HG03280 (cell line): ENCODE results near the gene DCP1B.

Experiments used
- ATAC-seq: cut with Tn5 transposase; IDR thresholded peaks from one replicate; pipeline ENCODE4 v1.9.1; 2021; ENCODE audit warnings: mild to moderate bottlenecking, moderate library complexity; ENCODE audit not compliant: unreplicated experiment

The DCP1B gene

DNA sequence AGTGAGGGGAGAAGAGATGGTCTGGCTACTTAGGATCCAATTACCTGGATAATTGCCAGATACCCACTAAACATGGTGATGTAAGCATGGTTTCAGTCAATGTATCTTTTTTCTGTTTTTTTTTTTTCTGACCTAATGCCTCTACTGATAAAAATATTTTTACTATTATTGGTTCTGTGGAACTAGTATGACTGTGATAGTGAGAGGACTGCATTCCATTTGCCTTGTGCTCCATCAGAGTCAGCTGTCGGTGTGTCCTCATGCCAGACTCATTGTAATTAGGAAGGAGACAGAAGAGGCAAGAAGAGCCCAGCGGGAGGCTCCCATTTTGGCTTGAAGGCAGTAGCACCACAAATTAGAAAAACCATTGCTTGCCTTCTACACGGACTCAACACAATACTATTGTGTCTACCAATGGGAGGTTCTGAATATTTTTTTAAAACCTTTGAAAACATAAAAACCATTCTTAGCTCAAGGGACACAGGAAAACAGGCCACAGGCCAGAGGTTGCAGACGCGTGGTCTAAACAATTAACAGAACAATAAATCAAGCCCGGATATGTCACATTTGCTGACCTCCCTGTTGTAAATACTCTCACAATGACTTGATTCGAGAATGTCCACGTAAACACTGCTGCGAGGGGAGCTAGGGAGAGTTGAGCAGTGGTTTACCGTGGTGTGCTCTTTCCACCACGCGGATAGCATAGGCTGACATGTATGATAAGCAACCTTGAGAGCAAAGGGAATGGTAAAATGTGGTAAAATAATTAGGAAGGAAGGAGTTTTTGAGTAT is 13.5 kb upstream of the DCP1B start:
- ATAC-seq, result no peak

DNA sequence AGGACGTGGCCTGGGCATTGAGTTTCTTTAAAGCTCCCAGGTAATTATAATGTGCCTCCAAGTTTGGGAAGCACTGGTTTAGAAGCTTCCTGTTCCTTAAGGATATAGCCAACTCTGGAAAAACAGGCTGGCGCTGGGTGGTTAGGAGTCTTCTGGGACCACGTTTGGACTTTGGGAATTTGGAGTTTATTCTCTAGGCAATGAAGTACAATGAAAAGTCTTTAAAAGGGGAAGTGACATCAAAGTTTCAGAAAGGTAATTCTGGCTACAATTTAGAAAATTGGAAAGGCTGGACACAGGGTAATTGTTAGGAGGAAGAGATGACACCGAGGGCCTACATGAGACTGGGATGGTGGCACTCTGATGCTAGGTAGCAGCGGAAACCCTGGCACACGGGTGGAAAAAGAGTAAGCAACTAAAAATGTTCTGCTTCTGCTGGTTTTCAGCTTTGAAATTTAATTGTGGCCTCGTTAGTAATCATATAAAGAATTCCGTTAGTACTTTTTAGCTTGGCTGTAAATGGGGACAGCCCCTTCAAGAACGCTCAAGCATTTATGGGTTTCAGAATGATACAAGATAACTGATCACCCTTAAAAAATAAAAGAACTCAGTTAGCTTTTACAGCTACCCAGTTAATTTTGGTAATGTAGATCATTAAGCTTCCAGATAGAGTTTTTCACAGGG is 12.7 kb upstream of the DCP1B start:
- ATAC-seq, result no peak

DNA sequence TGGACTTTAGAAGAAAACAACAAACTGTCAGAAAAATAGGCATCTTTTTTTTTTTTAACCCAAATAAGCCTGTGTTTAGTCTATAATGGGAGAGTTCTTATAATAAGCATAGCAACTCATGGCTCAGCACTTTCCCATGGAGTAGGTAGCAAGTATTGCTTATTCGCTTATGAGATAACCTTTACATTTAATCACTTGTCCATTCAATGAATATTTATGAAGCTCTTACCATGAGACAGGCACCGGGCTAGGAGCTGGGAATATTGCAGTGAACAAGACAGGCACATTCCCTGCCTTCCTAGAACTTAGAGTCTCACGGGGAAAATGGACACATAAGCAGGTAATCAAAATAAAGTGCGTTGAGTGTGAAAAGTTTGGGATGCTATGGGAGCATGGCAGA is 10.0 kb upstream of the DCP1B start:
- ATAC-seq, result no peak

DNA sequence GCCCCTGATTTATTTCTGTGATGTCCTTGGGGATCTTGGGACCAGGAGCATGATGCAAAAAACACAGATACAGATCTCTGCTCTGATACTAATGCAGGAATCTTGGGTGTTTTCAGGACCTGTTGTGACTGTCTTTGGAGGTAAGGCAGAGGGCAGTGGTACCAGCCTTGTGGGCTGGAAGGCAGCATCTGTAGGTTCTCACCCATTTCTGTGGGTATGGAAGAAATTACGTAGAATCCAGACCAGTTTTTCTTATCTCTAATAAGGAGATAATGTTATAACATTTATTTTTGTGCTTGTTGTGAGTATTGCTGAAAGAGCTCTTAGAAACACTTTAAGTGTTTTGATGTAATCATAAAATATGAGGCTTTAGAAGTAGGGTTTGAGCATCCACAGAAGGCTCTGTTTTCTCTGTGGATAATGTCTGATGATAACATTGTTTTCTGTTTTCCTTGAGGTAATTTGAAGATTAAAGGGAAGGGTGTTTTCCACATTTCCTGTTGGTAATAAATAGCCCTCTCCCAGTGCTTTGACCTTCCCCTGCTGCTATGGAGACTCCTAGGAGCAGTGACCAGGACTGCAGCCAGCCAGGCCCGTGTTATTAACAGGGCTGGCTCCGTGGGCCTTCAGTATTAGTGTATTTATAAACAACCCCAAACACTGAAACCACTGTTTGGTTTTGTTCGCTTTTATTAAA is 9.4 kb upstream of the DCP1B start:
- ATAC-seq, result no peak

DNA sequence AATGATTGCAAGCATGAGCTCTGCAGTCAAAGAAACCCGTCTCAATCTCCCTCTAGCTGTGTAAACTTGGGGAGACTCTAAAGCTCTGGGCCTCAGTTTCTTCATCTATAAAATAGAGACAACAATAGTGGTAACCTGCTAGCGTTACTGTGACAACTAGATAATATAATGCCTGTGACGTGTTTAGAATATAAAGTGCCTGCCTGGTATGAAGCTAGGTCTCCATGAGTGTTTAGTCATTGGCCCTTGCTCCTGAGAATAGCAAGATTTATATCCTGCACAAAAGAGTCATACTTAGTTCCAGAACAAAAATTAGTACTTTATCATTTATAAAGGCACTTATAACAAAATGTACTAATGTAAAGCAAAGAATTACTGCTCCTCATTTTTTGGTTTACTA is 8.8 kb upstream of the DCP1B start:
- ATAC-seq, result no peak

DNA sequence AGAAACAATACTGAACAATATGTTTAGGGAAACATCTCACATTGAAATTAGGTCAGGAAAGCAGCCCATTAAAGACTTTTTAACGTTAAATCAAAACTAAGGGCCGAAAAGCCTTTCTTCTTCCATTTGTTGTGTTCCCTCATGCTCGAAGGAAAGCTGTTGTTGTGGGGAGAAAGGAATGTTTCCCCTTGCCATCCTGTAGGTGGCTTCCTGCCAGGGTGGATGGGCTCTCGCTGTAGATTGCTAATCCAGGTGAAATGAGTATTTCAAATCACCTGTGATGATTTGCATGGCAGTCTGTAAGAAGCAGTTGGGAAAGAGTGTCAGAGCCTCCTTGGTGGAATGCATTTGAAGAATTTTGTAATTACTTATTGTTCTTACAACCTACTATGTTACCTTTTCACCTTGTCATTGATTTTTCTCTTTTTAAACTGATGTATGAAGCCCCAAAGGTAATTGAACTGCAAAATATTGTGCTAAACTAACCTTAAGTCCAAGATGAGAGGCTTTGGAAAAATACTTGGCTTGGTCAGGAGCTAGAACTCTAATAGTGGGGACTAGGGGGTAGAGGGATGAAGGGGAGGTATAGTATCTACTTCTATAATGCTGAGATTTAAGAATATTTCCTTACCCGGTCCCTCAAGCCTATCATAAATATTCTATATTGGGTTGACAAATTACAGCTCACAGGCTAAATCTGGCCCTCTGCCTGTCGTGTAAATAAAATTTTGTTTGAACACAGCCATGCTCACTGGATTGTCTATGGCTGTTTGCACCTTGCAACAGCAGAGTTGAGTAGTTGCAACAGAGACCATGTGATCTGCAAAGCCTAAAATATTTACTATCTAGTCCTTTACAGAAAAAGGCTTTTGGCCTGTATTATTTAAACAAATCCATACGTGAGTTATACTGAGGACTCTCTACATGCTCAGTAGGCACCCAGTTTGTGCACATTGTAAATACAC is 7.7 kb upstream of the DCP1B start:
- no peak for ATAC-seq

DNA sequence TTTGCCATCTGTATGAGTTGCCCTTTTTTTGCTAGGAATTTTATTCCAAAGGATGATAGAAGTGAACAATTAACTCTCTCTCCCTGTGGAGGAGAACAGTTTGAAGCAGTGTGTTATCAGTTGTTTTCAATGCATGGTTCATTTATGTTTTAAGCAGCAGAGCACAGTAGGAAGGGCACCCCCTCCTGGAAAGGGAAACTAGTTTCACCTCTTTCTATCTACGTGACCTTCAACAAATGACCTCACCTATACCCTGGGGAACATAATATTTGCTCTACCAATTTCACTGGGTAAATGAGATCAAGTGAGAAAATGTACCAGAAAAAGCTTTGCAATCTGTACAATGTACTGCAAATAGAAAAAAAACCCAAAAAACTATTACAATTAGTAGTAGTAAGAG is 5.4 kb upstream of the DCP1B start:
- no peak for ATAC-seq

DNA sequence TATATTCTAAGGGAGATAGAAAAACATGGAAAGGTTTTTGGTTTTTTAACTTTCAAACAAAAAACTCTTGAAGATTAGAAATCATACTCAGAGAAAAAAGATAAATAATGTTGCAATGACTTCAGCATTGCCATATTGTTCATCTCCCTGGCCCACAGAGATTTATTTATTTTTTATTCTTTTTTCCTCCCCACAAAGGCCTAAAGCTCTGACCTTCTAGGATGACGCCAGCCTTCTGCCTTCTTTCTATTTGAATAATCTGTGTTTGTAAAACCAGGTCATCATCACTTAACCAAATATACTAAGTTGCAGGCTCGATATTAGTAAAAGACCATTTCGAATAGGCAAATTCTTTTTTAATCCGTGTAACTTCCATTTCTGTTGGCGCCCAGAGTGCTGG is 4.4 kb upstream of the DCP1B start:
- ATAC-seq, result no peak

DNA sequence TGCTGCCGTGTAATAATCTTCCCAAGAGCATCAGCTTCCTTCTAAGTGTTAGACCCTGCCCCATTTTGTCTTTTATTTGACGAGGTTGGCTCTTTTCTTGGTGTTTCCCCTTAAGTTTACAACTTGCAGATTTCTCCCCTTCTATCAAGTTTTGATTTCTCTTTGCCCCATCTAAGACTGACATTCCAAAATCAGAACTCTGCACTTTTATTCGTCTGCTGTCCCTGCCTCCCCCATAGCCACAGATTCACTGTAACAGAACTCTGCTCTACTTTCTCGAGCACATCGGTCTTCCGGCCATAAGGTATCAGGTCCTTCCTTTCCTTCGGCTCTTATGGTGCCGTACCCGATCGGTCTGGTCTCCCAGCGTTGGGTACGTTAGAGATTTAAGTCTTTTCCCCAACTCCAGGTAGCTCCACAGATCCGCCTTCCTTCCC is 563 bp downstream of the DCP1B start:
- peak; percentile 18 for ATAC-seq

DNA sequence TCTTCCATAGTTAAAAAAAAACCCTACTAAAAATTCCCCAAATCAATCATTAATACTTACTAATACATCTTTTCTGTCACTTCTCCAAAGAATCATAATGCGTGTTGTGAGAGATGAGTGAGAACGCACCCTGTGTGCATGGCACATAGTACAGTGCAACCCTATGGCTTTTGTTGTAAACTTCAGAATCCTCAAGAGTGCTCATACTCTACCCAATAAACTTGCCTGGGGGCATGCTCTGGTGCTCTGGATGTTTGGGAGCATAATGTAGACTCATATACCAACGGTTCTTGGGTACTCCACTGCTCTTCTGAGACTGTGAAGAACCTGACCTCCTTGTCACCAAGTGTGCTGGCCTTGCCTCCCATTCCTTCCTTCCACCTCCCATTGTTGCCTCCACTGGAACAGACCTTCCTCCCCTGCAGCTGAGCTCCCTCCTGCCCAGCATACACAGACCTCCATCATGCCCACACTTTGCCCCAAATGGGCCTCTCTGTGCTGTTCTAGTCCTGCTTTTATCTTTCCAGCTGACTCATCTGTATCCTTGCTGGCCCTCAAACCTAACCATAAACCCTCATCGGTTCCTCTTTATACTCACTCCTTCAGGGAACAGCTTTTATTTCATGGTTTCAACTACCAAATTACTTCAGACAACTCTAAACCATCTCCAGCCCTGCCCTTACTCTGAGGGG is 8.9 kb downstream of the DCP1B start:
- ATAC-seq, result no peak

DNA sequence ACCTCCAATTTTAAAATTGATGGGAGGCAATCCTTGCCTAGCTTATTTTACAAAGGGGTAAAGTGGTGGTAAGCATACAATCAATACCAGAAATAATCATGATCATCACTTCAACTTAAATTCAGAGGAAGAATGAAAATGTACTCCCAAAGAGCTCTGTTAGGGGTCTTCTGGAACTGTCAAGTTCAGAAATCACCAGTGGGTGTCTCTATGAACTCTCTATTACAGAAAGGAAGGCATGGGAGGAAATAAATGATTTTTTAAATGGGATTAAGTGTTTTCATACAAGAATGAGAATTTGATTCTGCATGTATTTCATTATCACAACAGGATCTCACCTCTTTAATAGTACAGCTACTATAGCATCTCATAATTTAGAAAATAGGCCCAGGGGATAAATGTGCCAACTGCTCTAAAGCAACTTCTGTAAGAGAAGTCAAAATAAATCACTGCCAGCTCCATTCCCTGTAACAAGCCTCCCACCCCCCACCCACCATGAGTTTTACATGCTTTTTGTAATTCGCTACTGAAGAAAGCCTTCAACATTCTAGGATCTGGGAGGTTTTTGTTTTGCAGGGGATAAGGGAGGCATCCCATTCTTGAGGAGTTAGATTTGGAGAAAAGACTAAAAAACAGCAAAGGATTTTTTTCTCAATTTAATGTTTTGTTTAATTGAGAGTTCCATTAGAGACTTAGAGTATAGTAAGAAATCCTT is 9.7 kb downstream of the DCP1B start:
- ATAC-seq, result no peak

DNA sequence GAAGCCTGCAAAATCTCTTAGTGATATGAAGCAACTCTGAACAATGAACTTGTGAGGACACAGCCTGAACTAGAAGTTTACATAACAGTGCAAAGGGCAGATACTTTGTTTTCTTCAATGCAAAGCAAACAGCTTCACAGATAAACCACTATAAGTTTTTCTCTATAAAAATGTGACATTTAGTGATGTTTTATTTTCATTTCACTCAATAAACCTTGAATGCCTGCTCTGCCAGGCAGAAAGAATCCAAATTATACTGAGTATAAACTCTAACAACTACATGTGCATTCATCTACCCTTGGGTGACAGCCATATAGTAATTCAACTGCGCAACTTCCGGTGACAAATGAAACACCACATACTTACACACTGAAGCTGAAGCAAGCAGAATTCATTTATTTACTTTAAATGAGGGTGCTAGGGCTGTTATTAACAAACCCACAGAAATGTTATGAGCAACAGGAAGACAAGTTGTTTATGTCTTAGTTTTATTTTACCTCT is 10.3 kb downstream of the DCP1B start:
- no peak for ATAC-seq

DNA sequence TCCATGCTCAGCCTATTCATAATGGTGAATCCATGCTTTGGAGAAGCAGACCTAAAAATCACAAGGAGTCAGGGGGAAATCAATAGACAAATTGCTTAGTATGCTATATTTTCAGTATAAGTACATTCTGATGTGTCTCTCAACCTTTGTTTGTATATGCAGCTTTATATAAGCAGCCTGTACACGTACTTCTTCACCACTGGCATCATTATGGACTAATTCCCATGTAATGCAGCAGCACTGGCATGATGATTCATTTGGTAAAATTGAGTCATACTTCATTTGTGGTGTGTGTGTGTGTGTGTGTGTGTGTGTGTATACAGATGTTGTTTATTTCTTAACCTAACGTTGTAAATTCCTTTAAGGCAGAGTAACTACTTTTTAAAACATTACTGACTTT is 10.9 kb downstream of the DCP1B start:
- ATAC-seq, result no peak

DNA sequence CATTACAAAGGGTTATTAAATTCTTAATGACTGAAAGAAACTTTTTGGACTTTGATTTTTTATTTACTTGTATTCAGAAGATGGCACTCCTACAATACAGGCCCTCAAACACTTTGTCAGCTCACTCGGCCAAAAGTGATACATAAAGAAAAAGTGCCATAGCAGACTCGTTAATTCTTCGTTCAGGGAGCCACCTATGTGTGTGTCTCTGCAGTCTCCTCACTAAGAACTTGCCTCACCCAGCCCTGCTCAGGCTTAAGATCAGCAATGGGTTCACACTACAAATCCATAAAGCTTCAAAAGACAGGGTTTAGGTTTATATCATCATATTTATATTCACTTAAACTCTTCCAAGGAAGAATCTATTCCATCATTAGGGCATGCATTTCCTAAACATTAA is 11.5 kb downstream of the DCP1B start:
- no peak for ATAC-seq

DNA sequence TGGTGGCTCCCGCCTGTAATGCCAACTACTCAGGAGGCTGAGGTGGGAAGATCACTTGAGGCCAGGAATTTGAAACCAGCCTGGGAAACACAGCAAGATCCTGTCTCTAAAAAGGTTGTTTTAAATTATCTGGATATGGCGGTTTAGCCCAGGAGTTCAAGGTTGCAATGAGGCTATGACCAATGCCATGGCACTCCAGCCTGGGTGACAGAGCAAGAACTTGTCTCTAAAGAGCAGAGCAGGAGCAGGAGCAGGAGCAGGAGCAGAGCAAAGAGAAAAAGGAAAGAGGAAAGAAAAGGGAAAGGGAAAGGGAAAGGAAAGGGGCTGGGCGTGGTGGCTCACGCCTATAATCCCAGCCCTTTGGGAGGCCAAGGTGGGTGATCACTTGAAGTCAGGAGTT is 15.1 kb downstream of the DCP1B start:
- no peak for ATAC-seq

DNA sequence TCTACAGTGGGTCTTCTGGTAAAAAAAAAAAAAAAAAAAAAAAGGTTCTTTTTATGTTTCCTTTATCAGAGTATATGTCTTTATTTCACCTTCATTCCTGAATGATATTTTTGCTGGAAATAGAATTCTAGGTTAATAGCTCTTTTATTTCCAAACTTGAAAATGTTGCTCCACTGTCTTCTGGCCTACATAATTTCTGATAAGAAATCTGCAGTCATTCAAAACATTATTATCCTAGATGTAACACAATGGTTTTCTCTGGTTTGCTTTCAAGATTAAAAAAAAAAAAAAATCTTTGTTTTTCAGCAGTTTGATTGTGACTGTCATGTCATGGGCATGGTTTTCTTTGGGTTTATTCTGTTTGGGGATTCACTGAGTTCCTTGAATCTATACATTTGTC is 19.5 kb downstream of the DCP1B start:
- ATAC-seq, result no peak

DNA sequence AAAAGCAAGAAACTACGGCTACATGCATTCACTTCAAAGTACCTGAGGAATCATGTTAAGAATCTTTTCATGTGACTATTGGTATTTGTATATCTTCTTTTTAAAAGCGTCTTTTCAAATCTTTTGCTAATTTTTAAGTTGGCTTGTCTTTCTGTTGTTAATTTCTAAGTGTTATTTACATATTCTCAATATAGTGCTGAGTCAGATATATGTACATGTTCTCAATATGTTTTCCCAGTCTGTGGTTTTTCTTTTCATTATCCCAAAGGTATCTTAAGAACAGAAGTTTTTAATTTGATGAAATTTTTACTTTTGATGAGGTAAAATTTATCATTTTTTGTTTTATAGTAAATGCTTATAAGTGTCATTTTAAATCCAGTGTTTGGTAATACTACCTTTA is 24.0 kb downstream of the DCP1B start:
- ATAC-seq, result no peak

DNA sequence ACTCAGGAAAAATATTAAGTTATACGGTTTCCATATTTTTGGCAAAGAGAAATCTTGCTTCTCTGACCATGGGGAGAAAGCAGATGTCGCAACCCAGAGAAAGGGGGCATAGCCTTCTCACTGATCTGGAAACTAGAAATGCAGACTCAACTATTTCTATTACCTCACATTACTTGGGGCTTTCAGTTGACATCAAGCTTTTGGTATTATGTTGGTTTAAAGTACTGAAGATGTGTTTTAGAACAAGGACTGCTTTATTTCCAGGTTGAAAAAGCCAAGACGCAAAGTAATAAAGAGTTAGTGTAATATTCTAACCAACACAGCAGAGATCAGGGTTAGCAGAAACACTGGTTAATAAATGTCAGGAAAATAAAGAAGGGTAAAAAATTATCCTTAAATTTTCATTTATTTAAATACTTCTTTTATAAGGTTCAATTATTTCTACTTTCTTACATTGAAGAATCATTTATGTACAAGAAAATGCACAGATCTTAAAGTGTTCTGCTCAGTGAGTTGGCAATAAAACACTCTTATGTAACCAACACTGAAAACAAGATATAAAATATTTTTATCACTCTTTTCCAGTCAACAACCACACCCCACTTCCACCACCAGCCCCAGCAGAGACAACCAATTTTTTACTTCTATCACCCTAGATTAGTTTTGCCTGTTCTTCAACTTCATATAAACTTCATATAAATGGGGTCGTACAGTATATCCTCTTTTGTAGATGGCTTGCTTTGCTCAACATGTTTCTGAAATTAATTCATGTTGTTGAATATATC is 26.0 kb downstream of the DCP1B start:
- ATAC-seq, result no peak

DNA sequence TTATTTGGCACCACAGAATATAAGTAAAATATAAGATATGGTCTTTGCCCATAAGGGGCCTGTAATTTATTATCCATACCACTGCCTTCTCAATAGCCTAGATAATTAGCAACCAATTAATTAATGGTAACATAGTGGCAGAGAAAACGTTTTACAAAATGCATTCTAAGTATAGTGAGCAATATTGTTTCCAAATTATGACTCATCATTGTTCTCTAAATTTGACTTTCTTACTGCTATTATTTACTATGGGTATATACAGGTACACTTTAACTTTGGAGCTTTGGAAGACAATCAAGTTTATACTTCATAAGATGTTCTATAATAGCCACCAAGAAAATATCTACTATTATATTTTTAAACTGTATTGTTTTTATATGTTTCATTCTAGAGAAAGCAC is 26.7 kb downstream of the DCP1B start:
- no peak for ATAC-seq
